Keratinocyte (primary cell): Measurements from ENCODE around the gene MAP4K1. TPM values are rescaled to one million over a fixed set of nuclear protein-coding genes. Genes with fewer than 3 reads are reported as not detected.

ENCODE experiments used
- DNase-seq: peaks from one replicate; pipeline ENCODE4 v3.0.0-alpha.2; 2011; ENCODE audit warnings: low read depth, missing footprints, low spot score
- FAIRE-seq: peaks from 2 replicates; lab custom pipeline; 2011; peaks lifted over from hg19 to GRCh38; lab: Jason Lieb, UNC
- H2AFZ ChIP-seq: 2 replicates; pipeline ENCODE4 v1.6.0; 2012; ENCODE audit warnings: low read length, control low read depth, inconsistent platforms; ENCODE audit not compliant: control insufficient read depth
- H3K27ac ChIP-seq: 2 replicates; pipeline ENCODE4 v1.5.1; 2011; ENCODE audit warnings: low read length; ENCODE audit not compliant: control insufficient read depth, insufficient read depth
- H3K27me3 ChIP-seq: 3 replicates; pipeline ENCODE4 v1.6.0; 2011; ENCODE audit warnings: low read length; ENCODE audit not compliant: control insufficient read depth, insufficient read depth; ENCODE audit errors: extremely low read depth
- H3K36me3 ChIP-seq, 2 experiments: 2 replicates in 1 of 2; 3 replicates in 1 of 2; pipeline ENCODE4 v1.5.1; 2011; ENCODE audit warnings: low read length in 2 of 2, mild to moderate bottlenecking in 1 of 2; ENCODE audit not compliant: control insufficient read depth in 2 of 2, insufficient read depth in 2 of 2; ENCODE audit errors: extremely low read depth in 1 of 2
- H3K4me1 ChIP-seq: 3 replicates; pipeline ENCODE4 v1.5.1; 2011; ENCODE audit warnings: low read length; ENCODE audit not compliant: control insufficient read depth, insufficient read depth; ENCODE audit errors: extremely low read depth
- H3K4me2 ChIP-seq: 3 replicates; pipeline ENCODE4 v1.6.0; 2011; ENCODE audit warnings: low read depth, low read length; ENCODE audit not compliant: control insufficient read depth, insufficient read depth; ENCODE audit errors: extremely low read depth
- H3K4me3 ChIP-seq, 3 experiments: fragments of 200-600 bp in 1 of 3; sonication (generic) in 1 of 3; 2 replicates in 2 of 3; 3 replicates in 1 of 3; pipeline ENCODE4 v1.5.1; 2011 to 2016; ENCODE audit warnings: low read length in 3 of 3, mild to moderate bottlenecking in 3 of 3, control low read depth in 2 of 3, inconsistent platforms in 1 of 3, low read depth in 1 of 3, mixed read lengths in 1 of 3, mixed run types in 1 of 3, moderate library complexity in 1 of 3; ENCODE audit not compliant: control insufficient read depth in 2 of 3, insufficient read depth in 2 of 3; ENCODE audit errors: extremely low read depth in 1 of 3
- H3K79me2 ChIP-seq: 2 replicates; pipeline ENCODE4 v1.6.0; 2012; ENCODE audit warnings: low read length; ENCODE audit not compliant: control insufficient read depth, insufficient read depth
- H3K9ac ChIP-seq: 3 replicates; pipeline ENCODE4 v1.6.0; 2011; ENCODE audit warnings: low read length; ENCODE audit not compliant: control insufficient read depth, insufficient read depth; ENCODE audit errors: extremely low read depth
- H3K9me1 ChIP-seq: 3 replicates; pipeline ENCODE4 v1.6.0; 2011; ENCODE audit warnings: low read length; ENCODE audit not compliant: control insufficient read depth, insufficient read depth; ENCODE audit errors: extremely low read depth
- H3K9me3 ChIP-seq: 2 replicates; pipeline ENCODE4 v1.5.1; 2012; ENCODE audit warnings: low read depth, low read length; ENCODE audit not compliant: control insufficient read depth
- H4K20me1 ChIP-seq: 3 replicates; pipeline ENCODE4 v1.6.0; 2011; ENCODE audit warnings: low read length; ENCODE audit not compliant: control insufficient read depth, insufficient read depth; ENCODE audit errors: extremely low read depth
- EZH2 ChIP-seq: IDR thresholded peaks from one replicate; pipeline ENCODE4 v1.6.1; 2012; ENCODE audit warnings: inconsistent platforms, mild to moderate bottlenecking, low read length, moderate library complexity
- dilution Hi-C: fragments of 300-500 bp; cut with MboI; formaldehyde crosslinking; loops from one replicate; pipeline ENCODE4 v1.7.0; 2020; ENCODE audit warnings: low sequenced_read_pairs; ENCODE audit not compliant: extremely low pct_ligation_motif_present
- polyA plus RNA-seq, 5 experiments: library from polyadenylated mRNA; depleted of rRNA in 3 of 5; stranded (reverse) in 3 of 5; stranded (forward) in 1 of 5; unstranded in 1 of 5; fragments of >200 nt; gene quantifications; 1 replicate in 1 of 5; 2 replicates in 3 of 5; 3 replicates in 1 of 5; pipeline versions ENCODE4 v1.2.1 to v1.2.3, GENCODE V29; 2011 to 2012; ENCODE audit warnings: missing spikeins in 2 of 5, low read depth in 1 of 5, low replicate concordance in 1 of 5
- TF ChIP-seq, protein P1 (sequence below), 3 experiments: IDR thresholded peaks in 1 of 3; conservative IDR thresholded peaks in 1 of 3; optimal IDR thresholded peaks in 1 of 3; 2 replicates in 2 of 3; 3 replicates in 1 of 3; pipeline versions ENCODE3 to v1.5.1; 2011; ENCODE audit warnings: low read length in 3 of 3, mild to moderate bottlenecking in 3 of 3, moderate library complexity in 2 of 3, control low read depth in 1 of 3, inconsistent platforms in 1 of 3; ENCODE audit not compliant: insufficient read depth in 2 of 3; ENCODE audit errors: extremely low read depth in 1 of 3

Gene MAP4K1
- polyA plus RNA-seq, 1 donor (not counting 4 experiments of a cell fraction or from before 2014, with no cell fraction given): 0.25 TPM

DNA sequence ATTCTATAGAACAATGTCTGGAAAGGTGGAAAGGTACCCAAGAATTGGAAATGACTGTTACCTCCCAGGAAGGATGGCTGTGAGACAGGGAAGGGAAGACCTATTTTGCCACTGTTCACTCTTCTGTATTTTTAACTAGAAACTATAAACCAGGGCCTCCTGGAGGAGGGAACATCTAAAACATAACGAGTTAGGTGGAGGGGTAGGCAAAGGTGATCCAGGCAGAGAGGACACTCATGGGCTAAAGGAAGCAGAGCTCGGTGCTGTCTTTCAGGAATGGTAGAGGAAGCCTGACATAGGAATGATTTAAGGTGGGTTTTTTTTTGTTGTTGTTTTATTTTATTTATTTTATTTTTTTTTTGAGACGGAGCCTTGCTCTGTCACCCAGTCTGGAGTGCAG lies 7.1 kb upstream of the MAP4K1 start:
- Histone ChIP-seq H3K27me3 (no peaks in the 10 kb centered on the region), H3K36me3 (peaks cover 38 to 46% of the 10 kb centered on the region in 2 experiments), H3K9ac (no peak overlapping the region), H3K9me1 (no peaks in the 10 kb centered on the region), H3K4me3 (no peak overlapping the region), H3K4me1 (peaks cover 6% of the 10 kb centered on the region), H3K9me3 (no peaks in the 10 kb centered on the region), H4K20me1 (no peaks in the 10 kb centered on the region), H3K79me2 (peaks cover 17% of the 10 kb centered on the region), H3K27ac (no peak overlapping the region), H3K4me2 (no peak overlapping the region), H2AFZ (no peak overlapping the region)
- FAIRE-seq: no peak
- dilution Hi-C loops: no loop called here
- DNase-seq: no peak
- TF ChIP-seq EZH2: no peak
- TF ChIP-seq, protein P1, sequence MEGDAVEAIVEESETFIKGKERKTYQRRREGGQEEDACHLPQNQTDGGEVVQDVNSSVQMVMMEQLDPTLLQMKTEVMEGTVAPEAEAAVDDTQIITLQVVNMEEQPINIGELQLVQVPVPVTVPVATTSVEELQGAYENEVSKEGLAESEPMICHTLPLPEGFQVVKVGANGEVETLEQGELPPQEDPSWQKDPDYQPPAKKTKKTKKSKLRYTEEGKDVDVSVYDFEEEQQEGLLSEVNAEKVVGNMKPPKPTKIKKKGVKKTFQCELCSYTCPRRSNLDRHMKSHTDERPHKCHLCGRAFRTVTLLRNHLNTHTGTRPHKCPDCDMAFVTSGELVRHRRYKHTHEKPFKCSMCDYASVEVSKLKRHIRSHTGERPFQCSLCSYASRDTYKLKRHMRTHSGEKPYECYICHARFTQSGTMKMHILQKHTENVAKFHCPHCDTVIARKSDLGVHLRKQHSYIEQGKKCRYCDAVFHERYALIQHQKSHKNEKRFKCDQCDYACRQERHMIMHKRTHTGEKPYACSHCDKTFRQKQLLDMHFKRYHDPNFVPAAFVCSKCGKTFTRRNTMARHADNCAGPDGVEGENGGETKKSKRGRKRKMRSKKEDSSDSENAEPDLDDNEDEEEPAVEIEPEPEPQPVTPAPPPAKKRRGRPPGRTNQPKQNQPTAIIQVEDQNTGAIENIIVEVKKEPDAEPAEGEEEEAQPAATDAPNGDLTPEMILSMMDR (optimal IDR thresholded peaks at IDR 0.05 in 1 of 3, IDR thresholded peaks at IDR 0.05 in 1 of 3, conservative IDR thresholded peaks at IDR 0.05 in 1 of 3; ENCODE audit: extremely low read depth in 1 of 3, insufficient read depth in 2 of 3, low read length in 3 of 3): no peak

DNA sequence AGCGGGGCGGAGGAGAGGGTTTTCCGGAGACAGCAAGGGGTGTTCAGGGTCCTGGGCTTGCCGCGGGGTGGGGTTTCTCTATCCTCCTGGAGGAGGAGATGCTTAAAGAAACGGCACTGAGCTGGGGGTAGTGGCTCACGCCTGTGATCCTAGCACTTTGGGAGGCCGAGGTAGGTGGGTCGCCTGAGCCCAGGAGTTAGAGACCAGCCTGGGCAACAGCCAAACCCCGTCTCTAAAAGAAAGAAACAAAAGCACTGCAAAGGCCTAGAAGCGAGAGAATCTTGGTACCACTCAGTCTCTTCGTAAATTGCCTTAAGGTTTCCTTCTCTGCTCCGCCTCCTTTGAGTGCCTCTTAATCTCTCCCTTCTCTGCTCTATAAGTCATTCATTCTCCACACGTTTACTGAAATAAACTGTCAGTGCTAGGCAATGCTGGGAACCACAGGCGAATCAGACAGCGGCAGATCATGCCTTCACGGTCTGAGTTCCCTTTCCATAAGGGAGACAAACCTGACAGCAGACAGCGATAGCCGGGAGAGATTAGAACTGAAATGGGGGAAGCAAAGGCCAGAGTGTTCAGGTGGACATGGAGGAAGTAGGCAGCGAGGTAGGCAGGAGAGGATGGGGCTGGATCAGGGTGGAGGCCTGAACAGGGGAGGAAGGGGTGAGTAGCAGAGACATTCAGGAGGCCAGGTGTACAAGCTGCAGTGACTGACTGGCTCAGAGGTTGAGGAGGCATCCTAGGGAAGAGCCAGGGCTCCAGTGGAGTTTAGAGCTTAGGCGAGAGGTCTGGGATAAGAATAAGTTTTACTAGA lies 1.8 kb upstream of the MAP4K1 start:
- no peak for DNase-seq
- H3K27ac ChIP-seq: peak overlapping the region; percentile 84
- peak overlapping the region; percentile 92 for H3K9ac ChIP-seq
- no peak for FAIRE-seq
- peaks cover 14 to 24% of the 10 kb centered on the region in 2 experiments for H3K36me3 ChIP-seq
- peak overlapping the region; percentile 66 to 92 (median 82) for H3K4me3 ChIP-seq
- no peaks in the 10 kb centered on the region for H3K9me3 ChIP-seq
- H3K79me2 ChIP-seq: peaks cover 26% of the 10 kb centered on the region
- dilution Hi-C loops: no loop called here
- H3K4me2 ChIP-seq: peak overlapping the region; percentile 92
- no peaks in the 10 kb centered on the region for H4K20me1 ChIP-seq
- TF ChIP-seq, protein P1 (optimal IDR thresholded peaks at IDR 0.05 in 1 of 3, IDR thresholded peaks at IDR 0.05 in 1 of 3, conservative IDR thresholded peaks at IDR 0.05 in 1 of 3; ENCODE audit: extremely low read depth in 1 of 3, insufficient read depth in 2 of 3, low read length in 3 of 3): no peak
- no peak for TF ChIP-seq EZH2
- H2AFZ ChIP-seq: peak overlapping the region; percentile 86
- no peaks in the 10 kb centered on the region for H3K27me3 ChIP-seq
- H3K9me1 ChIP-seq: no peaks in the 10 kb centered on the region
- H3K4me1 ChIP-seq: peaks cover 13% of the 10 kb centered on the region
